LHCN-M2 (cell line): ENCODE measurements around the gene CEBPE. TPM values are rescaled to one million over a fixed set of nuclear protein-coding genes. Genes with fewer than 3 reads are reported as not detected.
A peak's percentile ranks its signal among the peaks of the same experiment; 100 is the strongest.

Experiments
- DNase-seq: peaks from one replicate; pipeline ENCODE4 v3.0.0-alpha.2; 2012; ENCODE audit warnings: low read depth
- total RNA-seq: library from RNA; depleted of rRNA; stranded (reverse); fragments of >200 nt; gene quantifications from 2 replicates; pipeline ENCODE4 v1.2.3, GENCODE V29; 2014

The CEBPE gene
- total RNA-seq, 1 experiment from 2014 or later, result 0.11 TPM

GRCh38 chr14:23103581-23103980, 15.5 kb downstream of the CEBPE start:
- no peak for DNase-seq

- no peak for DNase-seq
These were observed 16.3 kb downstream of the CEBPE start for GRCh38 chr14:23102801-23103200.

GRCh38 chr14:23101986-23102625, 16.9 kb downstream of the CEBPE start:
- DNase-seq, result no peak

- DNase-seq, result no peak
These were observed 17.7 kb downstream of the CEBPE start for GRCh38 chr14:23101213-23101970.

GRCh38 chr14:23099212-23099861, 19.7 kb downstream of the CEBPE start:
- no peak for DNase-seq

GRCh38 chr14:23097786-23098185, 21.3 kb downstream of the CEBPE start:
- no peak for DNase-seq

- peak; percentile 100 for DNase-seq
These were observed 23.6 kb downstream of the CEBPE start, which contains the start of gene C14orf119 for GRCh38 chr14:23095196-23096108. Gene C14orf119, plus strand, starts transcription at chr14:23095505. Its CDS starts 2,154 bp downstream, at chr14:23097659.

GRCh38 chr14:23094666-23095195, 24.3 kb downstream of the CEBPE start, which contains the start of gene ACIN1:
Gene ACIN1, minus strand, starts transcription at chr14:23095136. Its CDS starts 24 bp downstream, at chr14:23095112.
- DNase-seq, result peak; percentile 82

- DNase-seq, result no peak
These were observed 24.9 kb downstream of the CEBPE start for GRCh38 chr14:23093991-23094665.

- DNase-seq, result no peak
These were observed 25.5 kb downstream of the CEBPE start for GRCh38 chr14:23093526-23093925.

GRCh38 chr14:23093104-23093503, 26.0 kb downstream of the CEBPE start:
- DNase-seq, result no peak

GRCh38 chr14:23091294-23092225, 27.5 kb downstream of the CEBPE start:
- DNase-seq, result no peak

- no peak for DNase-seq
These were observed 28.8 kb downstream of the CEBPE start for GRCh38 chr14:23090254-23090636.

GRCh38 chr14:23089498-23090253, 29.4 kb downstream of the CEBPE start:
- DNase-seq, result no peak

GRCh38 chr14:23086565-23086964, 32.5 kb downstream of the CEBPE start:
- DNase-seq, result no peak

GRCh38 chr14:23085458-23085857, 33.6 kb downstream of the CEBPE start:
- no peak for DNase-seq

- DNase-seq, result no peak
These were observed 38.6 kb downstream of the CEBPE start for GRCh38 chr14:23080474-23080873.

- no peak for DNase-seq
These were observed 39.3 kb downstream of the CEBPE start for GRCh38 chr14:23079716-23080115.

- peak; percentile 98 for DNase-seq
These were observed 40.4 kb downstream of the CEBPE start for GRCh38 chr14:23078692-23079116.
